Mucosa of rectum (tissue), 2 donors: ENCODE data around the gene KCTD21.
A peak's percentile ranks its signal among the peaks of the same experiment; 100 is the strongest.
"Not testable (repeated sequence)": the region's sequence is repeated elsewhere in the genome, so short reads cannot be mapped to it uniquely, and the experiment has no call there.

Experiments used
- H3K27ac ChIP-seq, 2 donors: one replicate each; pipeline ENCODE4 v1.7.0; 2013; ENCODE audit warnings: inconsistent platforms in 2 of 2, low read depth in 2 of 2, low read length in 2 of 2
- H3K27me3 ChIP-seq, 2 donors: one replicate each; pipeline ENCODE4 v1.7.0; 2013; ENCODE audit warnings: low read length in 2 of 2; ENCODE audit not compliant: control insufficient read depth in 2 of 2, insufficient read depth in 2 of 2
- H3K36me3 ChIP-seq, 2 donors: one replicate each; pipeline ENCODE4 v1.7.0; 2013; ENCODE audit warnings: low read length in 2 of 2; ENCODE audit not compliant: control insufficient read depth in 2 of 2, insufficient read depth in 2 of 2
- H3K4me1 ChIP-seq, 2 donors: one replicate each; pipeline ENCODE4 v1.7.0; 2013; ENCODE audit warnings: low read length in 2 of 2, mild to moderate bottlenecking in 1 of 2; ENCODE audit not compliant: control insufficient read depth in 2 of 2, insufficient read depth in 2 of 2
- H3K4me3 ChIP-seq, 2 donors: one replicate each; pipeline ENCODE4 v1.7.0; 2013; ENCODE audit warnings: low read length in 2 of 2
- H3K9ac ChIP-seq, 2 donors: one replicate each; pipeline ENCODE4 v1.7.0; 2013; ENCODE audit warnings: low read length in 2 of 2, low read depth in 1 of 2, mild to moderate bottlenecking in 1 of 2
- H3K9me3 ChIP-seq, 2 donors: one replicate each; pipeline ENCODE4 v1.7.0; 2013; ENCODE audit warnings: low read length in 2 of 2; ENCODE audit not compliant: control insufficient read depth in 2 of 2
- donor health status: healthy.
- donor health status: Normal muscosa, but diverticular disease.

KCTD21 gene

DNA sequence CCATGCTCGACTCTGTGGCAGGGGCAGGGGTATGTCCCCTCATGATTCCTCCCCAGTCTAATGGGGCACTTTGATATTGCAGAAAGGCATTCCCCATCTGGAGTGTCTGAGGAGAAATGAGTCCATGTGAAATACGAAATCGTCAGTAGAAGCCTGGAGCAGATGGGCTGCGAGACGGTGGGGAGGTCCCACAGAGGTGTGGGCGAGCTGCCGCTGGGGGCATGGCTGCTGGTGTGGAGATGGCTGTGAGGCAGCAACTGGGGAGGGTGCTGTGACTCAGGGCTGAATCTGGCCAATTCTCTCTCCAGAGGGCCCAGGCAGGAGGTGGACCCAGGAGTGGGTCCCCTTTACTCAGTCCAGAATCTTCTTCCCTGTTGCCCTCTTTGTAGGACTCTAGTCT, 11.2 kb downstream of the KCTD21 start:
- no peak overlapping the region for H3K27ac ChIP-seq
- no peak overlapping the region for H3K9ac ChIP-seq
- H3K4me1 ChIP-seq: no peaks in the 10 kb centered on the region
- peaks cover 11 to 22% of the 10 kb centered on the region in 2 donors for H3K36me3 ChIP-seq
- H3K4me3 ChIP-seq: no peak overlapping the region
- no peaks in the 10 kb centered on the region for H3K27me3 ChIP-seq
- no peaks in the 10 kb centered on the region for H3K9me3 ChIP-seq

DNA sequence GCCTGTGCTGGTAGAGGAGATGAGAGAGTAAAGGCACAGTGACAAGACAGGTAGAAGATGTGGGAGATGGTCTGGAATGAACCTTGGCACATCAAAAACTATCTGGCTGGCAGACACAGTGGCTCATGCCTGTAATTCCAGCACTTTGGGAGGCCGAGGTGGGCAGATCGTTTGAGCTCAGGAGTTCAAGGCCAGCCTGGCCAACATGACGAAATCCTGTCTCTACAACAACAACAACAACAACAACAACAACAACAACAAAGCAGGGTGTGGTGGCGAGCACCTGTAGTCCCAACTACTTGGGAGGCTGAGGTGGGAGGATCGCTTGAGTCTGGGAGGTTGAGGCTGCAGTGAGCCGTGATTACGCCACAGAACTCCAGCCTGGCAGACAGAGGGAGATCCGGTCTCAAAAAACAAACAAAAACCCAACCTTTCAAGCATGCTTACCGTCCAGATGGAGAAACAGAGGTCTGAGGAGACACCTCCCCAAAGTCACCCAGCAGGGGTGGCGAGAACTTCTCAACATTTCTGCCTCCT, 11.8 kb downstream of the KCTD21 start:
- Histone ChIP-seq H3K4me3 (no peak overlapping the region), H3K9me3 (no peaks in the 10 kb centered on the region), H3K36me3 (peaks cover 11 to 25% of the 10 kb centered on the region in 2 donors), H3K27me3 (no peaks in the 10 kb centered on the region), H3K27ac (no peak overlapping the region), H3K9ac (no peak overlapping the region), H3K4me1 (no peaks in the 10 kb centered on the region)

DNA sequence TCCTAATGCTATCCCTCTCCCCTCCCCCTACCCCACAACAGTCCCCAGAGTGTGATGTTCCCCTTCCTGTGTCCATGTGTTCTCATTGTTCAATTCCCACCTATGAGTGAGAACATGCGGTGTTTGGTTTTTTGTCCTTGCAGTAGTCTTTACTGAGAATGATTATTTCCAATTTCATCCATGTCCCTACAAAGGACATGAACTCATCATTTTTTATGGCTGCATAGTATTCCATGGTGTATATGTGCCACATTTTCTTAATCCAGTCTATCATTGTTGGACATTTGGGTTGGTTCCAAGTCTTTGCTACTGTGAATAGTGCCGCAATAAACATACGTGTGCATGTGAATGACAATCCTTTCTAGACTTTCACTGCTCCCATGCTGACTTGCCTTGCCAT, 12.6 kb downstream of the KCTD21 start:
- not testable (repeated sequence) for H3K9me3 ChIP-seq, H3K4me3 ChIP-seq, H3K9ac ChIP-seq, H3K27ac ChIP-seq, H3K4me1 ChIP-seq, H3K27me3 ChIP-seq
- H3K36me3 ChIP-seq: peaks cover 11 to 25% of the 10 kb centered on the region in 2 donors

DNA sequence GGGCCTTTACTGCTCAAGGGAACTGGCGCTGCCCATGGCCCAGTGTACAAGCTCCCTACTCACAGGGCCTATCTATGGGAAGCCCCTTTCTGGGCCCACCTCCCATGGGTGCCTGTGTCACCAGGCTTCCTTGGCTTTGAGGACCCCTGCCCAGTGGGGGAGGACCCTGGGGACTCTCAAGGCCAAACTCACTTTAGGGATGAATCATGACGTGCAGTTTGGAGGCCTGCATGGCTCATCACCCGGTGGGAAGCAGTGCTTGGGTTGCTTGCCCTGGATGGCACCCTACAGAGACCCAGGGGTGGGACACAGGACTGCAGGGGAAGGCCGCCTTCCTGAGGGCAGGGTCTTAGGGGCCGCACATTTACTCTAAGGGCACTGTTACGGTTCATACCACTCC, 16.5 kb downstream of the KCTD21 start:
- Histone ChIP-seq H3K4me1 (no peaks in the 10 kb centered on the region), H3K4me3 (no peak overlapping the region), H3K27me3 (no peaks in the 10 kb centered on the region), H3K9ac (no peak overlapping the region), H3K36me3 (peaks cover 11 to 21% of the 10 kb centered on the region in 2 donors), H3K9me3 (no peaks in the 10 kb centered on the region), H3K27ac (no peak overlapping the region)

DNA sequence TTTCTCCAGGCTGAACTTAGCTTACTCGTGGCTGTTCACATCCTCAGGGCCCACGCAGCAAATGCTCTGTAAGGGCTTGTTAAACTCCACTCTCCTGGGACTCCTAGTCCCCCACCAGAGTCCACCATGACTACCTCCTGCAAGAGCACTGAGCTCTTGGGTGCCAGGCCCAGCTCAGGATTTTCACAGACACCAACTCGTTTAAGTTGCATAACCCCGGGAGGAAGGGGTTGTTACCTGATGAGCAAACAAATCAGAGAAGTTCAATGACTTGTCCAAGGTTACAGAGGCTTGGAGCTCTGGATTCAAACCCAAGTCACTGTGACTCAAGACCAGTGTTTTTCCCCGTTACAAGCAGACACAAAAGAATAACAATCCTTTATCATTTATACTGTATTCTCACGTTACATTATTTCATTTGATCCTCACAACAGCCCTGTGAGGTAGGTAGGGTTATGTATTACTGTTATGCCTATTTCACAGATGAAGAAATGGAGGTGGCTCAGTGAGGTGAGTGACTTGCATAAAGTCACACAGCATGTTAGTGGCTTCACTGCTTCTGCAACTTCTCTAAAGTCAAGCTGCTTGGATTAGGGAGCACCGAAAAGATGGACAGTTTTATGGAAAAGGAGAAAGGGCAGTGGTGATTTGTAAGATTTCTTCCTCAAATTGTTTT, 17.4 kb downstream of the KCTD21 start:
- Histone ChIP-seq H3K9me3 (no peaks in the 10 kb centered on the region), H3K27me3 (no peaks in the 10 kb centered on the region), H3K27ac (no peak overlapping the region), H3K4me1 (no peaks in the 10 kb centered on the region), H3K4me3 (no peak overlapping the region), H3K9ac (no peak overlapping the region), H3K36me3 (peaks cover 11 to 19% of the 10 kb centered on the region in 2 donors)

DNA sequence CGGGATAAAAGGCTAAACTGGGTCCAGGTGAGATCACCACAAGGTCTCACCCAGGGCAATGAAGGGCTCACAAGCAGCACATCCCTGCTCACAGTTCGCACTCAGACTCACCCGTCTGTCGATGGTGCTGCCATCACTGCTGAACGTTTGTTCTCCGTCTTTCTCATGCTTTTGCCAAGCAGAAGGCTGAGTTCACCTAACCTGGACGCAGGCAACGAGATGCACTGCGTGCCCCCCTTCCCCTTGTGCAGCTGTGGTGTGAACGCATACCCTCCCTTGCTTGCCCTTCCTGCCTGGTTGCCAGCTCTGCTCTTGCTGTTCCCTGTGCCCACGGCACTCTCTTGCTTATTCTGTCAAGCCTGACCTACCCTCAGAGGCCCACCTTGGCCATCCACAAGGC, 18.0 kb downstream of the KCTD21 start:
- no peak overlapping the region for H3K27ac ChIP-seq
- H3K4me1 ChIP-seq: no peaks in the 10 kb centered on the region
- H3K4me3 ChIP-seq: no peak overlapping the region
- H3K9ac ChIP-seq: no peak overlapping the region
- peaks cover 11 to 19% of the 10 kb centered on the region in 2 donors for H3K36me3 ChIP-seq
- H3K27me3 ChIP-seq: no peaks in the 10 kb centered on the region
- no peaks in the 10 kb centered on the region for H3K9me3 ChIP-seq

DNA sequence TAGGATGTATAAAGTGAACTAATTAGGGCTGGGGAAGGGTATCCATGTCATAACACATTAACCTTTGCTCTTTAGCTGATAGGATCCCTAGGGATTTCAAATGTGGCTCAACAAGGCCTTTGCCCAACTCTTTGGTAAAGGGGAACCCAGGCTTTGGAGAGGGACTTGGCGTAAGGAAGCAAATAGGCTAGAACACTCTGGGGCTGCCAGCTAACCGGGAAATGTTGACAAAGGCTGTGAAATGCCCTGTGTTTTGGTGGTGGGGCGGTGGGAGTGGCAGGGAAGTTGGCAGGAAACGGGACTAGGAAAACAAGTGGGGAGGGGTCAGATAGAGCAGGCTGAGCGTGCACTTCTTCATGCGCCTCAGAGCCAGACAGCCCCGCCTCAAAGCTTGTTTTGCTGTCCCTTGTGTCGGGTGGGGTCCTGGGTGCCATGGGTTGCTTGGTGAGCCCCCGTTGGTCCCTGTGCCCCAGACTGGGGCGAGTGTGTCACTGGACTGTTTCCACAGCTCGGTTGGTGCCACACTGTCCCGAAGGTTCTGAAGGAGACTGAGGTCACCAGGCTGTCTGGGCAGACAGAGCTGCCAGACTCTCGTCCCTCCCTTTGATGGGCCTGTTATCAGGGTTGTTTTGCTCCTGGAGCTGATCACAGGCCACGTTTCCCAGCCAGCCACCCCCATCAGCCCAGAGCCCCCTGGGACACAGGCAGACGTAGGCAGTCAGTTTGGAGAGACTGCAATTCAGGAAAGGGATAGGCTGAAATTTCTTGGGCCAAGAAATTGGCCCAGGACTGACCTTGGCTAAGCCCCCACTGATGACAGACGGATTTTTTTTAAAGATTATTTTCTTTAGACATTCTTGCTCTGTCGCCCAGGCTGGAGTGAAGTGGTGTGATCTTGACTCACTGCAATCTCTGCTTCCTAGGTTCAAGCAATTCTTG, 19.6 kb downstream of the KCTD21 start:
- H3K4me3 ChIP-seq: no peak overlapping the region
- H3K9ac ChIP-seq: no peak overlapping the region
- H3K27ac ChIP-seq: peak overlapping the region; percentile 56 to 59
- H3K4me1 ChIP-seq: no peaks in the 10 kb centered on the region
- peaks cover 7 to 15% of the 10 kb centered on the region in 2 donors for H3K36me3 ChIP-seq
- H3K27me3 ChIP-seq: no peaks in the 10 kb centered on the region
- H3K9me3 ChIP-seq: no peaks in the 10 kb centered on the region

DNA sequence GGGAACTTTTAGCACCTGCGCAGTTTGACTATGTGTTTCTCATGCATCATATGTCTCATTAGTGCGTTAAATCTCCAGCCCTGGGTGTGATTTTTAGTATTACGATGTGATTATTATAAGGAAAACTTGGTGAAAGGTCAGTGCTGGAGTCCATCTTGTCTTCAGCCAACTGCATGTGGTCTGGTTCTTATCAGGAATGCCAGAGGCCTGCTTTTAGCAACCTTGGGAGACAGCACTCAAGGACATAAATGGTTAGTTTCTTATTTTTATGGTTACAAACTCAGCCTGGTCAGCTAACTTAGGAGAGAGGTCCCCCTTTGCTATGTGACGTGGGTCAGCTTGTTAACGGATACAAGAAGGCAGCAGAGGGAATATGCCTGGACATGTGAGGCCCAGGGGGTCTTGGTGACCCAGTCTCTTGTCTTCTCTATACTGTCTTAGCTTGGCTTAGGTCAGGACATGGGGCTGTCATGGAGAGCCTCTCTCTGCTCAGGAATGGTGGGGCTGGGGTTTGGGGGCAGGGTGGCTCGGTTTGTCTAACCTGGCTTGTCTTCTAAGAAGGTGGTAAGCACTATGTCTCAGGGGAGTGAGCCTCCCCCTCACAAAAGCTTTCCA, 21.5 kb downstream of the KCTD21 start:
- H3K36me3 ChIP-seq: peaks cover 0 to under 1% of the 10 kb centered on the region in 2 donors
- H3K27ac ChIP-seq: no peak overlapping the region
- H3K4me1 ChIP-seq: no peaks in the 10 kb centered on the region
- no peaks in the 10 kb centered on the region for H3K27me3 ChIP-seq
- H3K9ac ChIP-seq: no peak overlapping the region
- no peak overlapping the region for H3K4me3 ChIP-seq
- no peaks in the 10 kb centered on the region for H3K9me3 ChIP-seq

DNA sequence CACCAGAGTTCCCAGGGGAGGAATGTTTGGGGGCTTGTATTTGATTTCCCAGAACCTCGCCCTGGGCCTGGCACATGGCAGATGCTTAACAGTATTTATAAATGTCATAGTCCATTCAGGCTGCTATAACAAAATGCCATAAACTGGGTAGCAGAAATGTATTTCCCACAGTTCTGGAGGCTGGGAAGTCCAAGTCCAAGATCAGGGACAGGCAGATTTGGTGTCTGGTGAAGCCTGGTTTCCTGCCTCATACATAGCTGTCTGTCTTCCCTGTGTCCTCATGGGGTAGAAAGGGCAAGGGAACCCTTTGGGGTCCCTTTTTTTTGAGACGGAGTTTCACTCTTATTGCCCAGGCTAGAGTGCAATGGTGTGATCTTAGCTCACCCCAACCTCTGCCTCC, 24.0 kb downstream of the KCTD21 start:
- H3K9ac ChIP-seq: no peak overlapping the region
- no peak overlapping the region for H3K27ac ChIP-seq
- no peaks in the 10 kb centered on the region for H3K4me1 ChIP-seq

DNA sequence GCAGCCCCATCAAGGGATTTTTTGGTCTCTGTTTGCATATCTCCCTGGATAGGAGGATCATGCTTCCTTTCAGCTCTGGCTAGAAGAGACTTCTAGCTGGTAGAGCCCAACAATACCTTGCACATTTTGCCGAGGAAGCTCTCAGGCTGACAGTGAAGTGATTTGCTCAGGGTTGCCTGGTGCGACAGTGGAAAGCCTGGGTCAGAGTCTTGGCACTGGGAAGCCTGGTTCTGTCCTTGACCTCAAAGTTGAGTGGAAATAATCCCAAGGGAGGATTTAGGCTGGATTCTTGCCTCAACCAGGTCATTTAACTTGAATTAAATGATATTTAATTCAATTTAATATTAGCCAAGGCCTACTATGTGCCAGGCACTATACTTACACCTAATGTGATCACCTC, 24.6 kb downstream of the KCTD21 start:
- Histone ChIP-seq H3K27ac (no peak overlapping the region), H3K36me3 (no peaks in the 10 kb centered on the region), H3K9me3 (no peaks in the 10 kb centered on the region), H3K9ac (no peak overlapping the region), H3K27me3 (no peaks in the 10 kb centered on the region), H3K4me3 (no peak overlapping the region), H3K4me1 (no peaks in the 10 kb centered on the region)

More for the DNA sequence above, 24.0 kb downstream of the KCTD21 start:
- H3K4me3 ChIP-seq: no peak overlapping the region
- H3K36me3 ChIP-seq: no peaks in the 10 kb centered on the region
- no peaks in the 10 kb centered on the region for H3K9me3 ChIP-seq
- H3K27me3 ChIP-seq: no peaks in the 10 kb centered on the region
